Hepatocyte (in vitro differentiated cells): ENCODE results near the gene MAGI1. TPM values are rescaled to one million over a fixed set of nuclear protein-coding genes. Genes with fewer than 3 reads are reported as not detected.
A peak's percentile ranks its signal among the peaks of the same experiment; 100 is the strongest.

Source experiments
- DNase-seq: peaks from one replicate; pipeline ENCODE4 v3.0.0-alpha.2; 2016; ENCODE audit warnings: low spot score
- H2AFZ ChIP-seq: fragments of 200-600 bp; sonication (generic); 2 replicates; pipeline ENCODE4 v1.6.0; 2016; ENCODE audit warnings: antibody characterized with exemption, mild to moderate bottlenecking
- H3K27ac ChIP-seq: fragments of 200-600 bp; sonication (generic); 2 replicates; pipeline ENCODE4 v1.5.1; 2016; ENCODE audit warnings: mild to moderate bottlenecking
- H3K27me3 ChIP-seq: fragments of 200-600 bp; sonication (generic); 2 replicates; pipeline ENCODE4 v1.6.1; 2016
- H3K36me3 ChIP-seq: fragments of 200-600 bp; sonication (generic); replicated peaks from 2 replicates; pipeline ENCODE4 v1.5.1; 2016; ENCODE audit warnings: low read depth; ENCODE audit not compliant: insufficient read depth
- H3K4me1 ChIP-seq: fragments of 200-600 bp; sonication (generic); 2 replicates; pipeline ENCODE4 v1.5.1; 2016; ENCODE audit warnings: mild to moderate bottlenecking, moderate library complexity; ENCODE audit not compliant: insufficient read depth
- H3K4me2 ChIP-seq: fragments of 200-600 bp; sonication (generic); 2 replicates; pipeline ENCODE4 v1.6.0; 2016
- H3K4me3 ChIP-seq: fragments of 200-600 bp; sonication (generic); 2 replicates; pipeline ENCODE4 v1.5.1; 2016; ENCODE audit warnings: mild to moderate bottlenecking
- H3K79me2 ChIP-seq: fragments of 200-600 bp; sonication (generic); 2 replicates; pipeline ENCODE4 v1.6.0; 2017; ENCODE audit warnings: mild to moderate bottlenecking
- H3K9me2 ChIP-seq: fragments of 200-600 bp; sonication (generic); replicated peaks from 2 replicates; pipeline ENCODE4 v1.6.0; 2017; ENCODE audit warnings: mild to moderate bottlenecking; ENCODE audit not compliant: insufficient read depth
- H3K9me3 ChIP-seq: fragments of 200-600 bp; sonication (generic); 2 replicates; pipeline ENCODE4 v1.5.1; 2016; ENCODE audit warnings: low read depth, mild to moderate bottlenecking
- H4K20me1 ChIP-seq: fragments of 200-600 bp; sonication (generic); 2 replicates; pipeline ENCODE4 v1.6.0; 2016; ENCODE audit warnings: mild to moderate bottlenecking; ENCODE audit not compliant: insufficient read depth, poor library complexity, severe bottlenecking
- EZH2 ChIP-seq: fragments of 200-600 bp; sonication (generic); IDR thresholded peaks from 2 replicates; pipeline ENCODE4 v1.6.1; 2016; ENCODE audit warnings: antibody characterized with exemption, mild to moderate bottlenecking, borderline replicate concordance
- EZH2phosphoT487 ChIP-seq: fragments of 200-600 bp; sonication (generic); IDR thresholded peaks from one replicate; pipeline ENCODE4 v1.6.1; 2018; ENCODE audit warnings: antibody characterized with exemption, mild to moderate bottlenecking, low read depth, moderate library complexity; ENCODE audit not compliant: unreplicated experiment, severe bottlenecking
- WGBS: methylation state at CpG from one replicate; pipeline ENCODE4 v1.1.6; 2016; ENCODE audit warnings: low lambda C conversion rate; ENCODE audit errors: missing lambda C conversion rate; 5-methylcytosine and 5-hydroxymethylcytosine counted together
- polyA plus RNA-seq: library from polyadenylated mRNA; unstranded; fragments of >200 nt; fragmentation: Nextera tagmentation; extraction: Ambion mirVana; gene quantifications from 2 replicates; pipeline ENCODE4 v1.2.1, GENCODE V29; 2016
- total RNA-seq: library from RNA; depleted of rRNA; stranded (reverse); fragments of >200 nt; gene quantifications from 2 replicates; pipeline ENCODE4 v1.2.3, GENCODE V29; 2014
- TF ChIP-seq, protein P1 (sequence below): fragments of 200-600 bp; sonication (generic); IDR thresholded peaks from 2 replicates; pipeline ENCODE4 v1.5.1; 2016; ENCODE audit warnings: antibody characterized with exemption, mild to moderate bottlenecking; ENCODE audit not compliant: poor library complexity

MAGI1 gene
- total and polyA plus RNA-seq, 2 experiments from 2014 or later = 26.2 to 43.5 TPM

DNA sequence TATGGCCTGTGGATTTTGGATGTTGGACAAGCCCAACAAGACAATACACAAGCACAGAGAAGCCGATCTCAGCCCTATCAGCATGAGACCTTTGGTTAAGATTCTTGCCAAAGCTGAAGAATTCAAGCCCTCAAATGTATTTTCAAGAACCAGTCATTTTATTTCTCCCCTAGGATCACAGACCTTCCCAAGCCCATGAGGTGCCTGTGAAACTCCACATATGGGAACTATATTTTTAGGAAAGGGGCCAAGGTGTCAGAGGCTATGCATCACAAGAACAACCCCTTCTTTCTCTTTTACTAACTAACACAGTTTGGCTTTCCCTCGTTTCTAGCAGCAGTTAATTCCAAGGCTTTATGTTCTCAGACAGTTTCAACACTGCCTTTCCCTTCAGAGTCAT, 364.5 kb downstream of the MAGI1 start:
- Histone ChIP-seq H3K9me2 (no peaks in the 10 kb centered on the region), H3K4me2 (no peak overlapping the region), H2AFZ (no peak overlapping the region), H3K9me3 (no peaks in the 10 kb centered on the region), H3K36me3 (no peaks in the 10 kb centered on the region), H3K27ac (no peak overlapping the region), H3K79me2 (peaks cover 26% of the 10 kb centered on the region), H3K4me3 (no peak overlapping the region), H3K27me3 (no peaks in the 10 kb centered on the region), H4K20me1 (no peaks in the 10 kb centered on the region), H3K4me1 (peaks cover 3% of the 10 kb centered on the region)
- DNase-seq = no peak
- TF ChIP-seq, protein P1, sequence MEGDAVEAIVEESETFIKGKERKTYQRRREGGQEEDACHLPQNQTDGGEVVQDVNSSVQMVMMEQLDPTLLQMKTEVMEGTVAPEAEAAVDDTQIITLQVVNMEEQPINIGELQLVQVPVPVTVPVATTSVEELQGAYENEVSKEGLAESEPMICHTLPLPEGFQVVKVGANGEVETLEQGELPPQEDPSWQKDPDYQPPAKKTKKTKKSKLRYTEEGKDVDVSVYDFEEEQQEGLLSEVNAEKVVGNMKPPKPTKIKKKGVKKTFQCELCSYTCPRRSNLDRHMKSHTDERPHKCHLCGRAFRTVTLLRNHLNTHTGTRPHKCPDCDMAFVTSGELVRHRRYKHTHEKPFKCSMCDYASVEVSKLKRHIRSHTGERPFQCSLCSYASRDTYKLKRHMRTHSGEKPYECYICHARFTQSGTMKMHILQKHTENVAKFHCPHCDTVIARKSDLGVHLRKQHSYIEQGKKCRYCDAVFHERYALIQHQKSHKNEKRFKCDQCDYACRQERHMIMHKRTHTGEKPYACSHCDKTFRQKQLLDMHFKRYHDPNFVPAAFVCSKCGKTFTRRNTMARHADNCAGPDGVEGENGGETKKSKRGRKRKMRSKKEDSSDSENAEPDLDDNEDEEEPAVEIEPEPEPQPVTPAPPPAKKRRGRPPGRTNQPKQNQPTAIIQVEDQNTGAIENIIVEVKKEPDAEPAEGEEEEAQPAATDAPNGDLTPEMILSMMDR = no peak
- TF ChIP-seq EZH2 (no peak), EZH2phosphoT487 (no peak)
- WGBS = 71% methylated on average over 2 of the region's 2 CpGs

DNA sequence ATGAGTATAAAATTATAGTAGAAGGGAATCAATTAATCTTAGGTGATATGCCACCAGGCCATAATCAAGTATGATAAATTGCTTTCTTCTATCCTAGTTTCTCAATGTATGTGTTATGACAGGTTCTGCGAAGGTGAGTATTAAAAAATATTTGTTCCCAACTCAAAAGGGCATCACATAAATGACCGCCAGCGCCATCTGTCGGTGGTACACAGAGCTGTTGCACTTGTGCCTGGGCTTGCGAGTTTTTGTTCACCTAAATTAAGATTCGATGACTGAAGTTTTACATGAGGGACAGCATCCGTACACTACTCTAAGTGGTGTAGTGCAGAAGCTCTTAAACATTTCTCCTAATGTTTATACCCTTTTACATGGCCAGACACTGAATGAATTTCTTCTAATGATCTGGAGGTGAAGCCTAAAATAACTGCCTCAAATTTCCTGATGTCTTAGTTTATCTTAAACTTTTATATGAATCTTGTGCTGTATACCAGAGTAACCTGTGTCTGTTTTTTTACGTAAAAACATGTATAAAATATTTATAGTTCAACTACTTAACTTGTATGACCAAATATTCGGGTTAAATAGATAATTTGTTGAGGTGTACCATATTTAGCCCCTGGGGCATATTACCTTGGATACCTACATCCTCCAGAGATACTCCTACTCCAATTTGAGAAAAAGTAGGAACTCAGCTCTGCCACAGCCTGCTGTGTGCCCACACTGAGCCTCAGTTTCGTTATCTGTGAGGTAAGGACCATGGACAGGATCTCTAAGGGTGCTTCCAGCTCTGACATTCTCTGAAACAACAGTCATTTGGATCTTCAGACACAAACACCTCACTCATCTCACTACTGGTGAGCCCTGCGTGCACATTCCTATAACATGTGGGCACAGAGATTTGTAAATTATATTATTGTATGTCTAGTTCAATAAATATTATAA, 365.6 kb downstream of the MAGI1 start:
- H3K9me3 ChIP-seq = no peaks in the 10 kb centered on the region
- H3K27me3 ChIP-seq = no peaks in the 10 kb centered on the region
- peak; percentile 69 for DNase-seq
- 60% methylated on average over 11 of the region's 11 CpGs for WGBS
- H3K9me2 ChIP-seq = no peaks in the 10 kb centered on the region
- H3K79me2 ChIP-seq = peaks cover 22% of the 10 kb centered on the region
- H3K4me1 ChIP-seq = peaks cover 3% of the 10 kb centered on the region
- no peak overlapping the region for H2AFZ ChIP-seq
- no peaks in the 10 kb centered on the region for H4K20me1 ChIP-seq
- no peak overlapping the region for H3K27ac ChIP-seq
- no peaks in the 10 kb centered on the region for H3K36me3 ChIP-seq
- H3K4me2 ChIP-seq = no peak overlapping the region
- TF ChIP-seq EZH2phosphoT487 (no peak), EZH2 (no peak)
- TF ChIP-seq, protein P1 = peak; percentile 68
- H3K4me3 ChIP-seq = no peak overlapping the region

DNA sequence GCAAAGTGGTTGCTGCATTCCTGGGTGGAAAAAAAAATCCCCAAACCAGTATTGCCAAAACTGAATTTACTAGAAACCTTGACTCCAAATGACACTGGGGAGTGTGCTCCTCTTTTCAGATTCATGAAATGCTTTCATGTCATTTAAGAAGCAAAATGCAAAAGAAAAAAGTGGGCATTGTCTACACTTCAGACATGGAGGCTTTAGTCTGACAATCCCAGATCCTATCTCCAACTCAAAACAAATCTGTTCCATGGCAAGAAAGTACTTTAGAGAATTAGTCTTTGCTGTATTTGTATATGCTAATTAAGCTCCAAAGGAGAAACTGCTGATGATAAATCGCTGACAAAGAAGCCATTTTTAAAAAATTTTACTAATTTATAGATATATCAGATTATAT, 366.7 kb downstream of the MAGI1 start:
- no peak overlapping the region for H3K4me2 ChIP-seq
- no peaks in the 10 kb centered on the region for H3K9me3 ChIP-seq
- no peak for TF ChIP-seq EZH2
- TF ChIP-seq EZH2phosphoT487 = no peak
- TF ChIP-seq, protein P1 = no peak
- no peaks in the 10 kb centered on the region for H3K36me3 ChIP-seq
- WGBS = 86% methylated on average over 1 of the region's 1 CpG
- peaks cover 19% of the 10 kb centered on the region for H3K79me2 ChIP-seq
- no peaks in the 10 kb centered on the region for H3K9me2 ChIP-seq
- H3K4me1 ChIP-seq = peaks cover 3% of the 10 kb centered on the region
- H2AFZ ChIP-seq = no peak overlapping the region
- no peak for DNase-seq
- H4K20me1 ChIP-seq = no peaks in the 10 kb centered on the region
- no peaks in the 10 kb centered on the region for H3K27me3 ChIP-seq
- H3K27ac ChIP-seq = no peak overlapping the region
- no peak overlapping the region for H3K4me3 ChIP-seq
